HG03159 (cell line): Measurements from ENCODE around the gene ASCL3.
"Not testable (repeated sequence)": the region's sequence is repeated elsewhere in the genome, so short reads cannot be mapped to it uniquely, and the experiment has no call there.

Experiments
- ATAC-seq: cut with Tn5 transposase; IDR thresholded peaks from one replicate; pipeline ENCODE4 v1.9.1; 2021; ENCODE audit warnings: mild to moderate bottlenecking, moderate library complexity; ENCODE audit not compliant: unreplicated experiment

Gene ASCL3

DNA sequence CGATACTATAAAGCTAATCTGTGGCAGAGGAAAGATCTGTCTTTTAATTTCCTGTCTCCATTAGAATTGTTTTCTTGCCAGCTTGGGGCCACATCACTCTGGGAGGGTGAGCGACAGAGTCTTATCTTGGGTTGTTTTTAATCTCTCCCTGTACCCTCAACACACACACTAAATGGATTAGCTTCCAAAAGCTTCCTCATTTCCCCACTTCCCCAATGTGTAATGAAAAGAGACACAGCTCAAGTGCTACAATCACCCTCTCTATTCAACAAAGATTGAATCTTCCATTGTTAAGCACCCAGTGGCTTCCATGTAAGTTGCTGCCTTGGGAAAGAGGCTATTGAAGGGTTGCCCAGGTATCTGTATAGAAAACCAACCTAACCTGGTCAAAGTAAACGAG is 6.1 kb upstream of the ASCL3 start:
- ATAC-seq, result no peak

DNA sequence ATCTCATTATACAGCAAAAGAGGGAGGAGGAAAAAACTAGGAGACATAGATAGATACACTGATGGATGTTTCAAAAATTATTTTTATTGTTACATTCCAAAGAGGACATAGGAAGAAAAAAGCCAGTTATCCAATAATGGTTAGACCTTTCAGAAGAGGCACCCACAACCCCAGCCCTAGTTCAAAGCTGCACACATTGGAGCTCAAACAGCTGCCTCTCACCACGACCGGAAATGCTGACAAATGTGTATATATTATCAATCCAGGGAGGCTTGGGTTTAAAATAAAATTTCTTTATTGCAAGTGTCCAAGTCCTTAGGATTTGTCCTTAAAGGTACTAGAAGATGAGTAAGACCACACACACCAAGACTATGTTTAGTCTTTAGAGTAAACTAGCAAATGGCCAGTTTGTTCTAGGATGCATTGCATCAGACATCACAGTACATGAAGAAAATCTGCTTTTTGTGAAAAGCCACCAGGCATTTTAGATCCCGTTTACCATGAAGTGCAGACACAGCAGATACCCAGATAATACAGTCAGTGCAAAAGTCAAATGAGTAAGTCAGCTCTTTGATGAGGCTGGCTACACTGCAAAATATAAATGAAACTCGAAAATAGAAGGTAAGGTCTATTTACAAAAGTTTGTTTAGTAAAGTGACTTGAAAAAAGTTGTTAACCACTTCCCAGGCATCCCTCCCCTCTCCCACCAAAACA is 4.6 kb upstream of the ASCL3 start:
- no peak for ATAC-seq

DNA sequence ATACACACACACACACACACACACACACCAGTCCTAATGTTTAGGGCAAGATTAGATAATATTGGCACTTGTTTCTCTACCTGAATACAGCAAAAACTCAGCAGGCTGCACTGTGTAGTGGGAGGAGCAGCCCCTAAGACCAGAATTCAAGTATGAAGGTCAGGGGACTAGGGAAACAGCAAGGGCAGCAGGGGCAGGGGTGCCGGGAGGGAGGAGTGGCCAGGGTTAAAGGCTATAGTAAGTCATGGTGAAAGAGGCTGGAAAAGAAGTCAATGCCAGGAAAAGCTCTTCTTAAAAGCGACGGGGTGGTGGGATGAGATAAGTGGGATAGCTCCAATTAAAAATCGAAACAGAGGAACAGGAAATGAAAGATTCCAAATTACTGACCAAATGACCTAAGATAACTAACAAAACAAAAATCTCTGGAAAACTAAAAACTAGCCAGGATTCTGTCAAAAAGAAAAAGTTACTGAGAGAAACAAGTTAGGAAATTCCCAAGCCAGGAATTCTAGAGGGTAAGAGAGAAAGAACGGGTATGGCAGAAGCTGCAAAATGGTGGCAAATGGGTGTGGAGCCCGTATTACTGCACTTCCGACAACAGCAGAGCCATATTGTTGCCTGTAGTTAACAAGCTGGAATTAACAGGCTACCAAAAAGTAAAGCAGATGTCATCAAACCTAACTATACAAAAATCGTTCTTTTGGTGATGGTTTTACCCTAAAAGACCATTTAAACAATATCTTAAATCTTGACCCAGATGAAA is 1.3 kb downstream of the ASCL3 start:
- ATAC-seq, result no peak

DNA sequence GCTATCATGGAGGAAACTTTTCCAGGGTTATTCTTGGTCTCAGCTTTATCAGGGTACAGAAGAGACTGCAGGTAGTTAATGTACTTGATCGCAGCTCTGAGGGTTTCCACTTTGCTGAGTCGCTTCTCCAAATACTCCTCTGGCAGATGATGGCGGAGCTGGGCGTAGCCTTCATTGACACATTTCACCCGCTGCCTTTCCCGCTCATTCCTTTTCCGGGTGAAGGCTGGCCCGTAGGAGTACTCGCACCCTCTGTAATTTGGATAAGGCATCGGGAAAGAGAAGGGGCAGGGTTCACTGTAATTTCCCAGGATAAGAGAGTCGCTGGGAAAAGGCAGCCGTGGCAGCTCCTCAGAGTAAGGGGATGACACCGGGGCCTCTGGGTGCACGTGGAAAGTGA is 5.2 kb downstream of the ASCL3 start:
- ATAC-seq, result no peak

DNA sequence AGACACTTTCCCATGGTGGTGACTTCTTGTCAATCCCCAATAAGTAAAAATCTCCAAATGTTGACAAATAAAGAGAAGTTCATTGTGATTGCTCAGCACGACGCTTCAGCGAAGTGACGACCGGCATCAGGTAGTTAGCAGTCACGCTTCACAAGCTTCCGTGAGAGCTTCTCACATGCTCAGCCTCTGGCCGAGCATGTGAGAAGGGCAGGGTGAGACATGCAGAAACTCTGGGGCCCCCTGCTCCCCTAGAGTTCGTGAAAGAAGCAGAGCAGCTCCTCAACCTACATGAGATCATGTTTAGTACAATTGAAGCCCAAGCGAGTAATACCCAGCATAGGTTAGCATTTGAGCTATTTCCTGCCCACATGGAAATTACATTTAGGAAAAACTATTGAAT is 5.7 kb downstream of the ASCL3 start:
- no peak for ATAC-seq

DNA sequence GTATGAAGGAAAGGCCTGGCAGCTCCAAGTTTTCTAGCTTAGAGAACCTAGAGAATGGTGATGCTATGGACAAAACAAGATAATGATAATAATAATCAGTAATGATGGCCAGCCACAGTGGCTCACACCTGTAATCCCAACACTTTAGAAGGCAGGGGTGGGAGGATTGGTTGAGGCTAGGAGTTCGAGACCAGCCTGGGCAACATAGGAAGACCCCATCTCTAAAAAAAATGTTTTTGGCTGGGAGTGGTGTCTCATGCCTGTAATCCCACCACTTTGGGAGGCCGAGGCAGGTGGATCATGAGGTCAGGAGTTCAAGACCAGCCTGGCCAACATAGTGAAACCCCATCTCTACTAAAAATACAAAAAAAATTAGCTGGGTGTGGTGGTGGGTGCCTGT is 7.0 kb downstream of the ASCL3 start:
- ATAC-seq, result not testable (repeated sequence)

DNA sequence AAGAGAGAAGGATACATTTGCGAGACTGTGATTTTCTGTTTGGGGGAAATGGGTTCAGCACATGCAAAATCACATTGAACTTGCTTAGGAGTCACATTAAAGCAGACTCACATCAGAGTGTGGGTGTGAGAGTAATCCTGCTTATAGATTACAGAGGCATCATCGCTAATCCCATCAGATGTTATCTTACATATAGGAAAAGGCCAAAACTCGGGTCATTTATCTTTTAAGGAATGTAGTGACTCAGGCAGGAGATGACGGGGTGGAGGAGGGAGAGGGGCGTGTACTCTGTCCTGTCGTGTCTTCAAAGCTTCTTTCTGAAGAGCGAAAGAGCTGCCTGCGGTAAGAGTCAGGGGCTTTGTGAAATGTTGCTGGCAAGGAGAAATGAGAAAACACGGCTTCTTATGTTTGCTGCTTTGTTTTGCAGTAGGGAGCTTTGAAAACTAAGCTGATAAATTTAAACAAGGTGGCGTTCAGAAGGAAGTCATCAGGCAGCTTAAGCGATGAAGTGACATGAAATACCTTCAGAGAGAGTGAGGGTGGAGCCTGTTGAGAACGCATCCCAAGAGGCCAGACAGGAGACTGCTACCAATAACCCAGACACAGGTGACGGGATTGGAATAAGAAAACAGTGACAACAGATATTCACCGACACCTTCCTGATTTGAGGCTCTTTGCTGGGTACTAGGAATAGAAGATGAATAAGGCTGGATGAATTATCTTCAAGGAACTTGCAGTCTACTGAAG is 7.9 kb downstream of the ASCL3 start:
- ATAC-seq, result no peak

DNA sequence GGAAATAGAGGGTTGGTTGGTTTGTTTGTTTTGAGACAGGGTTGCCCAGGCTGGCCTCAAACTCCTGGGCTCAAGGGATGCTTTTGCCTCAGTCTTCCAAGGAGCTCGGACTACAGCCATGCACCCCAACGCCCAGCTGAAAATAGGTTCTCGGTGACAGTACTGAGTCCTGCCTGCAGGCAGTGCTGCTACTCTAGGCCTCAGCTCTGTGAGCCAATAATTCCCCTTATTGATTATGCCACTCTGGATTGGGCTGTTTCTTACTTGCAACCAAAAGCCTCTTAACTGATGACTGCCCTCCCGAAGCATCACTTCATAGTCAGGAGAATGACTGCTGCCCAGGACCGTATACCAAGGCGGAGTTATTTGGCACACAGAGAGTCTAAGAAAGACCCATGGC is 8.9 kb downstream of the ASCL3 start:
- no peak for ATAC-seq

DNA sequence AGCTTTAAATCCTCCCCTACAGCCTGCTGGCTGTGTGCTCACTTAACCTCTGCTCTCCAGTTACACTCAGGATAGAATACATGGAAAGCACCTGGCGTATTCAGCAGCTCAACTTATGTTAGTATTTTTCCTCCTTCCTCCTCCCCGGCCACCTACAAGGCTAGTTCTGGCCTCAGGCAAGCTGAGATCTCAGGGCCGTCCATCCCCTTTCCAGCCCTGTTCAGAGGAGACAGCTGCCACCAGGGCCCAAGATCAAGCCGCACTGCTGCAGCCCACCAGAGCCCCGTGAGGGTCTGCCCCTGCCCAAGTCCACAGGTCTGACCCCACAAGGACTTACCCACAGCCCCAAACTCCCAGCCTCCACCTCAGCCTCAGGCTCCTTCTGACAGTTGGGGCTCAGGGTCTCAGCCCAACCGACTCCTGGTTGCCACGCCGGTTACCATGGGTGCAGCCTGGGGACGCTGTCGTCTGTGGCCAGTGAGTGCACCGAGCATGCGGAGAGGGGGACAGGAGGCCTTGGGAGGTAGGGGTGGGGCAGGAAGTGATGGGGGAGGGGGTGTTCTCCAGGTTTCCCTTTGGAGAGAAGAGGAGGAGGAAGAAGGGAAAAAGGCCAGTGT is 10.1 kb downstream of the ASCL3 start, which contains the start of gene C11orf16:
Gene C11orf16 (minus strand): TSS at position 384 of the 617 bp plus-strand sequence. CDS start 639 bp downstream, outside the sequence.
- no peak for ATAC-seq

DNA sequence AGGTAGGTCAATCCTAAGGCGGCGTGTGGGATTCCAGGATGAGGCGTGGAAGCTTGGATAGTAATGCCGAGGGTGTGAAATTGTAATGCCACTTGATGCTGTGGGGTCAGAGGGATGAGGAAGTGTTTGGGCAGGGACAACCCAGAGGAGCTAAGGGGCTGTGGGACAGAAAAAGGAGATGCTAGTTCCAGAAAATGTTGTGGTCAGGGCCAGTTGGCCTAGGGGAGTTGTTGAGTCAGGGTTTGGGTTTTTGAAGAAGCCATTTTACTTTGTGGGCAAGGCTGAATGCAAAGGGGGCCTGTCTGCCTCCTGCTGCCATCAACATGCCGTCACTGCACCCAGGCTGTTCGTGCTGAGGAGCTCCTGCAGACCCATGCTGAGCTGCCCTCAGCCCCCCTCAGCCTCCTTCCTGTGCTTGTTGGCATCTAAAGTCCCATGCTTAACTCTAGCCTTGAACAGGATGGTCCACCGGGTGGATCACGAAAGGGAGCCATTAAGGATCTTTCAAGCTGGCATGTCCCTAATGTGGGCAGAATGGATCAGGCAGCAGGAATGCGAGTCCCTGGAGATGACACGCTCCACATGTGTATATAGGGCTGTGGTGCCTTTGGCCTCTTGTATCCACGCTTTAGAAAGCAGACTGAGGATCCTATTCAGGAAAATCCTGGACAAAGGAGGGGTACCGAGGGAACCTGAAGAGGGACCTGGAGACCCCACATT is 12.2 kb downstream of the ASCL3 start:
- ATAC-seq, result no peak

DNA sequence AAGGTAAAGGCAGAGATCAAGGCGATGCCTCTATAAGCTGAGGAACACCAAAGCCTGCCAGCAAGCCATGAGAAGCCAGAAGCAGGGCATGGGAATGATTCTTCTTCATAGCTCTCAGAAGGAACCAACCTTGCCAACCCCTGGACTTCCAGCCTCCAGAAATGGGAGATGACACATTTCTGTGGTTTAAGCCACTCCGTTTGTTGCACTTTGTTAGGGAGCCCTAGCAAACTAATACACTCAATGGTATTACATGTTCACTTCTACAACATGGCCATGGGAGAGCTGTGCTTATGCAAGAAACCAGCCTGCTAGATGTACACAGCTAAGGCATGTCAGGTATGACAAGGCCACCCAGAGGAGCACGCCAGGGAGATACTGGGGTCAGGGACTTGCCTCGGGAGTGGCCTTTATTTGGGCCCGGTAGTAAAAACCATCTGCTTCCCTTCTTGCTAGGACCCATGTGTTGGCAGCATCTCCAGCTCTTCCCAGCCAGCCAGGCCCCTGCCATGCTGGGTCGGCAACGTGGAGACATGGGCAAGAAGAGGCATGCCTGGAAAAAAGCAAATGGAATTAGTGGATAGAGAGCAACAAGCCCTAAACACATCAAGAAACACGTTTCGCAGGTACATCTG is 13.7 kb downstream of the ASCL3 start:
- ATAC-seq, result no peak

DNA sequence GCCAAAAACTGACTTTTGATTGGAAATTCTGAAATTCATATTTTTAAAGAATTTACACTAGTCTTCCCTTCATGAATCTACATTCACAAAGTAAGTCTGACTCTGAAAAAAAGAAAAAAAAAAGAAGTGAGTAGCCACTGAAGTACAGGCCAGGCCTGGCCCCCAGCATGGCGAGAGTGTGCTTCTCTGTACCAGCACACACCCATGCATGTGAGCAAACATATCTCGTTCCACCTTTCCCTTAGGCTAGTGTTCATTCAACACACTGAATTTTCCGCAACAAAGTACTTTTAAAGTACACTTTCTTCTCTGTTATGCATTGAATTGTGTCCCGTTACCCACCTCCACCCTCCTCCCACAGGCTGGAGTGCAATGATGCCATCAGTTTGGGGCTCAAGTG is 14.6 kb downstream of the ASCL3 start:
- no peak for ATAC-seq

DNA sequence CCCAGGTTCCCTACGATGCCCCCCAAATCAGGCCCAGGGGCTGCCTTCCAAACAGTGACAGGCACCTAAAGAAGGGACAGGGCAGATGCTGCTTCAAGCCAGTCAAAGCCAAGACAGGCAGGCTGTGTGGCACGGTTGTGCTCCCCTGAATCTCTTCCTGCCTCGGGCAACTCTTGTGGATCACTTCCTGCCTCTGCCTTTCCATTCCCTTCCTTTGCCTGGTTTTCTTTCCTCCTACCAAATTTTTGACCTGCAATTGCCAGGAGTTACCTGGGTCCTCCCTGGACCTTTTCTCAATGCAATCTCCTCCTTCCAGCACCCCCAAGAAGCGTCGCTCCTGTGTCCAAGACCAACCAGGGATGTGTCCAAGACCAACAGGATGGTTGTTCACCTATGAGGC is 15.6 kb downstream of the ASCL3 start:
- no peak for ATAC-seq

DNA sequence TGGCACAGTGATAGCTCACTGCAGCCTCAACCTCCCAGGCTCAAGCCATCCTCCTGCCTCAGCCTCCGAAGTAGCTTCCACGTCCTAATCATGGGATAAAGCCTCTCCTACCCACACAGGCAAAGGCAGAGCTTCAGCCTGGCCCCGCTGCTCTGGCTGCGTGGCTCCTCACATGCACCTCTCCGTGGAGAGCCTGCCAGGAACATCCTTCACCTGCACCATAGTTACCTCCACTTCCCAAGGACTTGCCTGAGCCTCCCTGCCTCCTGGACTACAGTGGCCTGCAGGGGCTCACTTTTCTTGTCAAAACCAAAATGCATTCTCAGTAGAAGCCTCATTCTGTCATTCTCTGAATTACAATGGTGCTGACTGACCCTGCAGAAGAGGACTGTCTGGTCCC is 16.6 kb downstream of the ASCL3 start:
- ATAC-seq, result no peak

DNA sequence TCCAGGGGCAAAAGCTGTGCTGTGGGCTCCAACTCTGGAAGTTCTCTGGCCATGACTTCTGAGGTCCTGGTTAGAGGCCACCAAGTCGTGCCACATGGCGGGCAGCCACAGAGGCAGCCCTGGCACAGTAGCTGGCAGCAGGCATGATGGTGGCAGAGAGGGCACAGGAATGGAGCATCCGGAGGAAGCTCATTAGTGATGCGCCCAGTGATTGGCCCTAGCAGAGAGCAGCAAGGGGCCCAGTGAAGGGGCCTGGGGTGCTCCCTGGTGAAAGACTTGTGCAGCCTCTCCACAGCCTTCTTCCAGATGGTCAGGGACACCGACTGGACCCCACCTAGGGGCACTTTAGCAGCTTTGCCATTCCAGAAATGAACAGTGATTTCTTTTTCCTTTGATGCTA is 17.1 kb downstream of the ASCL3 start:
- no peak for ATAC-seq

DNA sequence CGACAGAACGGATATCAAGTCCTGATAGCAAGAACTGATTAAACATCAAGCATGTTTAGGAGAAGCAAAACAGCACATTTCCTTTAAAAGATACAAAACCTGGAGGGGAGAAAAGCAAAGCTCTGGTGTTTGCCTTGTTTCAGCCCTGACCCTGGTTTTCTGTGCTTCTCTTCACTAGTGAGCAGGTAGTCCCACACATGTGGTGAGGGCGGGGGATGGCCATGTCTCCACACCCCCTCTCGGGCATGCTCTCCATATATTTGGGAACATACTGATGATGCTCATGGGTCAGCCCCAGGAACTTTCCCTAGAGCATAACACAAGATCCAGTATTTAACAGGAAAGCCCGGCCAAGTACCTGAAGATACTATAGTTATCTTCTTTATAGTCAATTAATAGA is 20.1 kb downstream of the ASCL3 start:
- no peak for ATAC-seq

DNA sequence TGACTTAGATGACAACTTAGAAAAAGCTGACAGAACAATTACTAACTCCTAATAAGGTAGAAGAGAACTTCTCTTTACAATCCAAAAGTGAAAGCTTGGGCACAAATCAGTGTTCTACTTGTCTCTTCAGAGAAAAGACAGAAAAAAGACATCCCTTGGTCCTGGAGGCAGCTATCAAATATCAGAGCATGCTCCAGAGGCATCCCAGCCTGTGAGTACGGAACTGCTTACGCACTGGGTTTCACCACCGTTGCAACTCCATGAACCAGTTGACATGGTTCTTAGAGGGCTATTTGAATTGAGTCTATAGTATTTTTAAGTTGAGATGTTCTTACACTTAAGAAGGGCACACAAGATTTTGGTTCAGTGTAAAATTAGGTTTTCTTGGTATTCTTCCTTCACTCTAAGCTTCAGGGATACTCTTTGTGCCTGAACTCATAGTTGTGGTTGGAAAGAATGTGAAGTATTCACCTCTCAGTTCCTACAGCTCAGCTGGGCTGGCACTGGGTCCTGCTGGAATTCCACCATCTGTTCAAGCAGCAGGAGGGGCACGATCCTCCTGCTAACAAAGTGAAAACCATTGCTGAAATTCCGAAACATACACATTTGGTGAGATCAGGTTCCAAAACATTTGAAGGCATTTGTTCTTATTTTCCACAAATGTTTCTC is 25.5 kb downstream of the ASCL3 start:
- ATAC-seq, result no peak

DNA sequence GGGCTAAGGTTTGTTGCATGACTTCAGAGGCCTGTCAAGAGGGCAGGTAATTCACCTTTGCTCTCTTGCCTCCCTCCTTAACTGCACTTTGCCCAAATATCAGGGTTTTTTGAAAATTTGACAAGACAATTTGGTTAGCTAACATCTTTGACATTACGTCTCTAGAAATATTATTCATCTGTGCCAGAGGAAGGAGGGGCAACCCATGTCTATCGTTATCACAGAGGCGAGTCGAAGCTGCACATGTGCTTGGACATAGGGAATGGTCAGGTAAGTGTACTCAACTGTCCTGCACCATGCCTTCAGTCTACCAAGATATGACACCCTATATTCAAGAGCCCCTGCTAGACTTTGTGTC is 28.2 kb downstream of the ASCL3 start:
- no peak for ATAC-seq

DNA sequence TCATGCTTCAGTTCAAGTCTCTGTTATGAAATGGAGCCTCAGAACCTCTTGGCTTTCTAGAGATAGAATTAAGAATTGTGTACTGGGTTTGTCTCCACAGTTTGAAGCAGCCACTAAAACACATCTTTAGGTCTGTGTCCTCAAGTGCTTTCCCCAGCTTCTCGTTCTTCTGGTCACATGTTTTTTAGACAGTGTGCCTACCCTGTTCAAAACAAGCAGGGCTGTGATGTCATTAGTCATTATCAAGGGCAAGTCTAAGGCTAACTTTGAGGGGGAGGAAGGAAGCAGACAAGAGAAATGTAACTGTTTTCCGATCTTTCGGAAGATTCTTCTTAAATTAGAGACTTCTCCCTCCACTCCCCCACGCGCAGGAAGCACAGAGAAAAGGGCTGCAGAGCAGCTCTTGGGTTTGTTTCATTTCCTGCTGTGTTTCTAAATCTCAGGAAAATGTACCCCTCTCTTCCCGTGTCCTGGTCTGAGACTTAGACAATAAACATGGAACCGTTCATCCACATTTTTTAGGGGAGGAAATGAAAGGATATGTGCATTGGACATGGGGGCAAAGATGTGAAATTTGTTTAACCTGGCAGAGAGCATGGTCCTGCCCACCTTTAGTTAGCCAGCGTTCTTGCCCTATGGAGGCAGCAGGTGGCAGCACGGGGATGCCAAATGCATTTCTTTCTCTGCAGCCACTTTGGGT is 28.7 kb downstream of the ASCL3 start:
- no peak for ATAC-seq
